Activated CD4-positive, alpha-beta T cell treated with anti-CD3 and anti-CD28 coated beads for 48 hours (primary cell): ENCODE results near the gene COBL.

Experiments used
- DNase-seq: peaks from one replicate; pipeline ENCODE4 v3.0.0-alpha.2; 2020

COBL gene

GRCh38 chr7:51104278-51104677 is 212.3 kb downstream of the COBL start:
- no peak for DNase-seq

DNA sequence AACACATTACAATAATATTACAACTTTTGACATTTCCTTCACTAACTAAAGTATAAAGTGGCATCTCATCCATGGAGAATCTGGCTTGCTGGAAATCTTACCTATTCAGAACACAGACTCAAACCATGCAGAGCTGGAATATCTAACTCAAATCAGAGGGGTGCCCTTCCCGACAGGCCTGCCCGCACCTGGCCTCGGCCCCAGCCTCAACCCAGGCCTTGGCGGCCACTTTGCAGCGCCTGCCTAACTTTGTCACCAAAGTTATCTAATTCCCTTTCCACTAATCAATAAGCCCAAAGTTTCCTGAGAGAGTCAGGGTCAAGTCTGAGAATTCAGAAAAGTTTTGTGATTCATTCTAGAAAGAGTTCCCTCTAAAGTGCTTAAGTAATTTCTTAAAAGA is 212.9 kb downstream of the COBL start:
- no peak for DNase-seq

DNA sequence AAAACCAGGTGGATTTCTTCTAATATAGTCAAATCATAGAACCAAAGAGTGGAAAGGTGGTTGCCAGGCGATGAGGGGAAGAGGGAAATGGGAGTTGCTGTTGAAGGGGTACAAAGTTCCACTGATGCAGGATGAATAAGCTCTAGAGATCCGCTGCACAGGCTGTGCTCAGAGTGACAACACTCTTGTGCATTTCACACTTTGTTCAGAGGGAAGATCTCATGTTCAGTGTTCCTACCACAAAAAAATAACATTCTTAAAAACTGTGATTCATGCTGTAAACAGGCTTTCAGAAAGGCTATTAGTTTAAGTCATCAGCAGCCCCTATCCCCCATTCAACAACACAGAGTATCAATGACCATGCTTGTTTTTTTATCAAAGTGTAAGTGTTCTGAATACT is 213.8 kb downstream of the COBL start:
- DNase-seq = no peak

DNA sequence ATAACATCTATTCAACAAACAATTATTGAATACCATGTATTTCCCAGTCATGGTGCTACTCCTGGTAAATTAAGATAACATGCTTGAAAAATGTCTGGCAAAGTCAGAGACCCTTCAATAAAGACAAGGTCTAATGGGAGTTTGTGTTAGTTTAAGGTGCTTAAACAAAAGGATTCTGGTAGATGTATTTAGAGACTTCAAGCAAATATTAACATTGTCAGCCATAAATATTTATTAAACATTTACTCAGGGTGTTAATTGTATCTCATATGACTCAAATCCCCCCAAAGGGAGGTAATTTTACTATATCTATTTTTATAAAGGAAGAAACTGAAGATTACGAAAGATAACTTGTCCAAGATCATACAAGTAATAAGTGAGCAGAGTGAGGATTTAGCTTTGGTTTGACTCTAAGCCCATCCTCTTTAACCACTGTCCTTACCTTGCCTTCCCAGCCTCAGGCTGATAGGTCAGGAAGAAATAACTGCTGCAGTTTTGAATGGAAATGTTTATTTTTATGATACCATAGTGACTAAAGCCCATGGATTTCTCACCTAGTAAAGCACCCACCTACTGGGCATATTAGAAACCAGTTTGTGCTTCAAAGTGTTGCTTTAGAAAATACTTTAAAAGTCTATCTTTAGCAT is 215.4 kb downstream of the COBL start:
- DNase-seq = no peak

GRCh38 chr7:51090411-51090810 is 226.2 kb downstream of the COBL start:
- DNase-seq = no peak

DNA sequence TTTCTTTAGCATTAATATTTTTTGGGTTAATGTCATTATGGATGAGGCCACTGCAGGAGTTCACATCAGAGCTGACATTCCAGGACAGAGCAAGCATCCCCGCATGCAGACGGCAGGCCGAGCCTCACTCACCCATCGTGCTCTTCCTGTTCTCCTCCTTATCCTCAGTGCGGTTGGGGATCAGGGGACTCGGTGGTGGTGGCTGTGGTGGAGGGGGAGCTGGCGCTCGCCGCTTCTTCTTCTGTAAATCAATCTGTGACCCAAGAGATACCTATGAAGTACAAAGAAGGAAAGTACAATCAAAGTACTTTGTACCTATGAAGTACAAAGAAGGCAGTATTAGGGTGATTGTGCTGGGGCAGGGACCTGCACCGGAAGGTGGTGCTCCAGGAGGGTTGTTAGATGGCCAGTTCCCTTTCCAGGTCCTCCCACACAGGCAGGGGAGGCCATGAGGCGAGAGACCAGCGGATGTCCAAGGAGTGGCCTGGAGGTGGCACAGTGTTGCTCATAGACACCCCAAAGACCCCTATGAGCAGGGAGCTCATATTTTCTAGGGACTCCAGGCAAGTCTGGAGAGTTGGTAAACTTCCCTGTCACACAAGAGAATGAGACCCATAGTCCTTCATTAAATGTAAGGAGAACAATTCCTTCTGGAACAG is 231.4 kb downstream of the COBL start:
- DNase-seq = no peak

DNA sequence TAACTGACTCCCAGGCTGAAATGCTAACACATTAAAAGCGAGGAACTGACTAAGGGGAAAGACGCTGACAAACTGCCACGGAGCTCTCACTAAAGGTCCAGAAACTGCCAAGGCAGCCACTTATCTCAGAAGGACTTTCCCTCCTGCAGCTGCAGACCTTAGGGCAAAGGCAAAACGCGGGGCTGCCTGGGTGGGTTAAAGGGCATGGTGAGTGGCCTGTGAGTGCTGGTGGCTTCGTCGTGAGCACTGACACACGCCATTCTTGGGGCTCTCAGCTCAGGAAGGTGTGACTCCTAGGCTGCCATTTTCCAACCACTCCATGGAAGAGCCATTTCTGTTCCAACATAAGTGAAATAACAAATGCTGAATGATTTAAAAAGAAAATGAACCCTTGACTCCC is 232.5 kb downstream of the COBL start:
- DNase-seq = no peak

DNA sequence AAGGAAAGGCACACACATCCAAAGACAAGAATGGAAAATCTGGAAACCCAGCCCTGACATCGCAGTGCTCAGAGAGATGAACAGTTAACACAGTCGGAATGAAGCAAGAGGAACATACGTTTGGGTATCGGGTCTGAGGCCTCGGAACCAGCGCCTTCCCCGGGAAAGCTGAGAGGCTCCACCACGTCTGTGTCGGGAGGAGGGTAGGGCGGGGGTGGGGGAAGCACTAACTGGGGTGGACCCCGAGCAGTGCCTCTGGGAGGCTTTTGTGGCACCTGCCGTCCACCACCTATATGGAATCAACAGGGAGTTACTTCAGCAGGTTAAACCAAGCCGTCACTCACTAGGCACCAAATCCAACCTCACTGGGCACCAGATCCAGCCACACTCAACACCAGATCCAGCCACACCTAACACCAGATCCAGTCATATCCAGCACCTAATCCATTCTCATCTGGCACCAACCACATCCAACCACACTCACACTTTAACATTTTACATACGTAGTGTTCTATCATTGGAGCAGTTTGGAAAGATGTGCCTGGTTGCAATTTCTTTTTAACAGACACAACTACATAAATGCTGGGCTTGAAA is 233.6 kb downstream of the COBL start:
- no peak for DNase-seq

GRCh38 chr7:51082096-51082840 is 234.3 kb downstream of the COBL start:
- no peak for DNase-seq

GRCh38 chr7:51081270-51081890 is 235.2 kb downstream of the COBL start:
- DNase-seq = no peak

GRCh38 chr7:51080622-51081269 is 235.9 kb downstream of the COBL start:
- no peak for DNase-seq

DNA sequence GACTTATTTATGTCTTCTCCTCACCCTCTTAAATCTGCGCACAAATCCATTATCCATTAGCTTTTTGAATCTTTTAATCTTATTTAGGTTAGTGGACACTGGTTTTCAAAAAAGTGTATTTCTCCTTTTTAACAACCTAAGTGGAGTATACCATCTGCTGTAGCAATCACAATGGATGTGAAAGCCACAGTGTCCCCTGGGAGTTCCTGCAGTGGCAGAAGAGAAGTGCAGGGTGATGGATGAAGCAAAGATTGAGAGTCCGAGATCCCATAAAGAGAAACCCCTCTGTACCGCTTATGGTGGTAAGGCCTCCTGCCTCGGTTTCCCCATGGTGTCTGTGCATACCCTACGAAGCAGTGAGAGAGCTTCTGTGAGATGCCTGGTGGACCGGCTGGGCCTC is 236.4 kb downstream of the COBL start:
- no peak for DNase-seq

DNA sequence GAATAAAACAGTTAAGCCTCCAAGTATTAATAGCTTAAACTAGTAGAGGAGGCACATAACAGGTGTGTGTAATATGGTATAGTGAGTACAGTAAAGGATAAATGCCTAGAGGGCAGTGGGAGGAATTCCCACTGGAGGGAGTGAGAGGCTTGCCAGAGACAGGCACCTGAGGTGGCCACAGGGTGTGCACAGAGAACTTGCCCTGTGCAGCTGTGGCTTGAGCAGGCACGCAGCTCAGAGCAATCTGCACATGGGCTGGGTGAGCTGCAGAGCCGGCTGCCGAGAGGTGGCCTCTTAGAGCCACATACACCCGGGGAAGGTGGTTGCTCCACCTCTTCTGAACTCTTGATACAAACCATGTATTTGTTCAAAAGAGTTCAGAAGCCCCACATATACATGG is 237.1 kb downstream of the COBL start:
- no peak for DNase-seq

- DNase-seq = no peak
These were observed 238.0 kb downstream of the COBL start for GRCh38 chr7:51078653-51079052.

DNA sequence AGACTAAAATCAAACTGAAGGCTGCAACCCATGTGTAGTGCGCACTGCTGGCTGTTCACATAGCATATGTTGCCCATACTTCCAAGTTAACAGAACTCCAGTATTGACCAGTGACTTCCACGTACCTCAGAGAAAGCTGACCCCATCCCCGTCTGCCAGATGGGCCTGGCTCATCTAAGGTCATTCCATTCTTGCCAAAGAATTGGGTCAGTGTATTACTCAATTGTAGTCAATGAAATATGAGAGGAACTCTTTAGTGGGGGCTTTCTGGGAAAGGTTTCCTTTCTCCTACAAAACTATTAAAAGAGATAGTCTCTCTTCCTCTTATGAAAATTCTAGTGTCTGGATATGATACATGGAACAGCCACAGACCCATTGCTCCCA is 238.6 kb downstream of the COBL start:
- no peak for DNase-seq

DNA sequence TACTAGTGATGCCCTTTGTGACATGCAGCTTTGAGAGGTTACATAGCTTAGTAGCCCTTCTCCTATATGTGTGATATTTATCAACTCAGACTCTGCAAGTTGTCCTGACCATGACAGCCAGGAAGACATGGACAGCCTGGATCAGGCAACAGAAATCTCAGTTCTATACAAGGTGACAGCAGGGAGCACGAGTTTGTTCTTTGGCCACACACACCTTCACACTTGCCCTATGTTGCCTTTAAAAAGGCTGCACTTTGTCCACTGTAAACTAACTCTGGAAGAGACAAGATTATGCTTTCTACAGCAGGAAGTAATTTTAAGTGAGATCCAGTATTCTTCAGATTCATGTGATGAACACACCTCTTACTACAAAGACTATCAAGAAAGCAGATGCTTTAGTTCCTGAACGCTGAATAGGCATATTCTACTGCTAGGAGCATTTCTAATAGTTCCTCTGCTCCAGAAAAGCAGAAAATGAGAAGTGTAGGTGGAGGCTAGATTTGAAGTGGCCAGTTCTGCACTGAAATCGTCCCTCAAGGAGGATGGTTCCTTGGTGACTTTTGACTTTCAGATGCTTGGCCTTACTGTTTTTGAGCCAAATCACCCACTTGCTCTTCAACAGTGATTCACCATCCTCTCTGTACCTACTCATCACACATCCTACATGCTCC is 239.2 kb downstream of the COBL start:
- no peak for DNase-seq

- DNase-seq = no peak
These were observed 240.7 kb downstream of the COBL start for GRCh38 chr7:51075681-51076580.

GRCh38 chr7:51073171-51073570 is 243.4 kb downstream of the COBL start:
- no peak for DNase-seq

DNA sequence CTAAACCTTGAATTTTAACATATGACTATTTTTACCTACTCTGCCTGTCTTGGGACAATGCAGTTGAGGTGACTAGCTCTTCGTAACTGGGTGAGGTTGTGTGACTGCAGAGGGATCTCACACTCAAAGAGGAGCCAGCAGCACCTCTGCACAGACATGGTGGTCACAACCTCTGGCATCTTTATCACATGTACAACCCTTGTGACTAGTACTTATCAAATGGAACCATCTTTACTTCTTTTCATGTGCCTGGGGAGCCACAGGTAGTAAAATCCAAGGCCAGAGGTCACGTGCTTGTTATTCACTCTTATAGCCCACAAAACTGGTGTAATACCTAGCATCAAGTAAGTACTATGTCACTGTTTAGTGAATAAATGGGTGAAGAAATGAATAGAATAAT is 244.3 kb downstream of the COBL start:
- DNase-seq = no peak

DNA sequence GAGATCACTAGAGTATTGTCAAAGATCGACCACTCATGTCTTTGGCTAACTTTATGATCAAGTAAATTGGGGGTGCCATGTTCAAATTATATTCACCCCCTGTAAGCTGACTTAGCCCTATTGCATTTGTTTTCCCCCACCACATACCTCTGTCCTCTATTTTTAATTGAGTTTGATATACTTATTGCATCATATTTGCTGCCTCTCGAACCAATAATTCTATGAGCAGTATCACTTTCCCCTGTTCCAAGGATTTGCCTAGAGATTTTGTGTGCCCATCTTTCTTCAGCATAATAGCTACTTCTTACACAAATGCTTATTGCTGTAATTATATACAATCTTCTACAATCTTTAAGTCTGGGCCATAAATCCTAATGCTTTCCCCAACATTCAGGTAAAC is 245.2 kb downstream of the COBL start:
- no peak for DNase-seq

DNA sequence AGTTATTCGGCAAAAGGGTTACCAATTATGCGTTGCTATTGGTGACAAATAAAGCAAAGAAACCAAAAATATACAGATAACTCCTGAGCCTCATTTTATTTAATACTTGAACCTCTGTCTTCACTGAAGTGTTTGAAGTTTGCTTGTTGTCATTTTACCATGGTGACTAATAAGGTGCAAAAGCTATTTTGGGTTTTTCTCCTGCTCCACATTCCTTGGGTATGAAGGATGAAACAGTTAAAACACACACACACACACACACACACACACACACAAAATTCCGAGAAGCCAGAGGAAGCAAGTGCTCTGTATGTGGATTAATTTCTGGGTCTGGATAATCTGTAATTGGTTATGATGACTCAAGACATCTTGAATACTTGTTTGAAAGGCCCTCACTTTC is 246.5 kb downstream of the COBL start:
- DNase-seq = no peak
